ENCODE data around the gene ECPAS.

GRCh38 chr9:111440226-111440625 is 44.0 kb downstream of the ECPAS start:
- no peak for TF ChIP-seq CTCF (IDR thresholded peaks at IDR 0.05)
- TF ChIP-seq POLR2A (IDR thresholded peaks at IDR 0.05) = no peak
